Esophagus squamous epithelium (tissue), 5 donors: Measurements from ENCODE around the gene DPRX. TPM values are rescaled to one million over a fixed set of nuclear protein-coding genes. Genes with fewer than 3 reads are reported as not detected.

ENCODE experiments used
- DNase-seq: peaks from one replicate; lab custom pipeline; 2025; lab: John Stamatoyannopoulos, UW
- H3K27ac ChIP-seq, 4 donors: fragments of 200-600 bp; sonication (generic); one replicate each; pipeline ENCODE4 v1.5.1; 2016 to 2019; ENCODE audit warnings: mild to moderate bottlenecking in 1 of 4
- H3K27me3 ChIP-seq, 4 donors: fragments of 200-600 bp; sonication (generic); 1 replicate in 3 of 4; 2 replicates in 1 of 4; pipeline versions ENCODE4 v1.5.1 to v1.6.0; 2017 to 2021; ENCODE audit warnings: antibody characterized with exemption in 1 of 4
- H3K36me3 ChIP-seq, 3 donors: fragments of 200-600 bp; sonication (generic); one replicate each; pipeline ENCODE4 v1.5.1; 2016 to 2019
- H3K4me1 ChIP-seq, 3 donors: fragments of 200-600 bp; sonication (generic); one replicate each; pipeline ENCODE4 v1.5.1; 2017 to 2019
- H3K4me3 ChIP-seq, 4 donors: fragments of 200-600 bp; sonication (generic); 1 replicate in 3 of 4; 2 replicates in 1 of 4; pipeline ENCODE4 v1.5.1; 2016 to 2019; ENCODE audit warnings: mild to moderate bottlenecking in 2 of 4, moderate library complexity in 1 of 4
- H3K9me3 ChIP-seq, 3 donors: fragments of 200-600 bp; sonication (generic); one replicate each; pipeline ENCODE4 v1.5.1; 2016 to 2019
- CTCF ChIP-seq, 6 experiments: fragments of 450-650 bp in 4 of 6; fragments of 200-600 bp in 2 of 6; sonication (generic) in 2 of 6; IDR thresholded peaks; one replicate each; pipeline ENCODE4 v1.5.1; 2016 to 2019; ENCODE audit warnings: antibody characterized with exemption in 6 of 6, mild to moderate bottlenecking in 4 of 6, moderate library complexity in 4 of 6
- POLR2A ChIP-seq, 4 donors: fragments of 450-650 bp; IDR thresholded peaks; one replicate each; pipeline ENCODE4 v1.6.1; 2017; ENCODE audit warnings: antibody characterized with exemption in 4 of 4, mild to moderate bottlenecking in 4 of 4, moderate library complexity in 3 of 4
- WGBS, 2 donors: methylation state at CpG; one replicate each; pipeline ENCODE4 v1.1.5; 2018; 5-methylcytosine and 5-hydroxymethylcytosine counted together
- intact Hi-C: fragments of 100-400 bp; cut with DNase I; formaldehyde crosslinking; loops from one replicate; pipeline ENCODE4 v1.15.0; 2022
- total RNA-seq, 4 donors: library from RNA; depleted of rRNA; stranded (reverse); fragments of >200 nt; gene quantifications; one replicate each; pipeline ENCODE4 v1.1.0, GENCODE V29; 2016
- donor health status: DM: yes; HTN: yes; CAD: no.

The DPRX gene
- total RNA-seq, 4 donors from 2014 or later, result not detected

- 80 to 90% methylated on average over 2 to 4 of the region's 9 CpGs for WGBS, 2 donors
- no peaks in the 10 kb centered on the region for H3K27me3 ChIP-seq
- H3K36me3 ChIP-seq, result no peaks in the 10 kb centered on the region
- peaks cover 0 to 8% (median 0%) of the 10 kb centered on the region in 3 donors for H3K9me3 ChIP-seq
- no peak overlapping the region for H3K27ac ChIP-seq
- DNase-seq, result no peak
- TF ChIP-seq CTCF (IDR thresholded peaks at IDR 0.05), result no peak
- no peak for TF ChIP-seq POLR2A (IDR thresholded peaks at IDR 0.05)
- H3K4me1 ChIP-seq, result no peaks in the 10 kb centered on the region
- no peak overlapping the region for H3K4me3 ChIP-seq
- intact Hi-C loops, result no loop called here
Observed at GRCh38 chr19:53595510-53595867, 36.3 kb upstream of the DPRX start.

GRCh38 chr19:53596056-53596455 is 35.7 kb upstream of the DPRX start:
- no peaks in the 10 kb centered on the region for H3K27me3 ChIP-seq
- no peak overlapping the region for H3K4me3 ChIP-seq
- no peak for TF ChIP-seq POLR2A (IDR thresholded peaks at IDR 0.05)
- TF ChIP-seq CTCF (IDR thresholded peaks at IDR 0.05), result no peak
- H3K36me3 ChIP-seq, result no peaks in the 10 kb centered on the region
- no peak overlapping the region for H3K27ac ChIP-seq
- intact Hi-C loops, result no loop called here
- peaks cover 0 to 8% (median 0%) of the 10 kb centered on the region in 3 donors for H3K9me3 ChIP-seq
- H3K4me1 ChIP-seq, result no peaks in the 10 kb centered on the region
- no peak for DNase-seq
- WGBS, 2 donors, result 73 to 97% methylated on average over 3 to 9 of the region's 9 CpGs

DNA sequence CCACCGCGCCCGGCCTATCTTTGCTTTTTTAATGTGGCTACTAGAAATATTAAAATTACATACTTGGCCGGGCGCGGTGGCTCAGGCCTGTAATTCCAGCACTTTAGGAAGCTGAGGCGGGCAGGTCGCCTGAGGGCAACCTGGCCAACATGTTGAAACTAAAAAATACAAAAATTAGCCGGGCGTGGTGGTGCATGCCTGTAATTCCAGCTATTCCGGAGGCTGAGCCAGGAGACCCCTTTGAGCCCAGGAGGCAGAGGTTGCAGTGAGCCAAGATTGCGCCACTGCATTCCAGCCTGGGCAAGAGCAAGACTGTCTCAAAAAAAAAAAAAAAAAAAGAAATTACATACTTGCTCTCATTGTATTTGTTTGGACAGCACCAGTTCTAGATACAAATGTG is 34.8 kb upstream of the DPRX start:
- TF ChIP-seq CTCF (IDR thresholded peaks at IDR 0.05) (no peak), POLR2A (IDR thresholded peaks at IDR 0.05) (no peak)
- Histone ChIP-seq H3K9me3 (peaks cover 0 to 8% (median 0%) of the 10 kb centered on the region in 3 donors), H3K27ac (peak overlapping the region in 2 of 4 donors; percentile 19 to 33), H3K27me3 (no peaks in the 10 kb centered on the region), H3K36me3 (no peaks in the 10 kb centered on the region), H3K4me1 (no peaks in the 10 kb centered on the region), H3K4me3 (no peak overlapping the region)
- intact Hi-C loops, result no loop called here
- WGBS, 2 donors, result 38 to 53% methylated on average over 3 to 8 of the region's 12 CpGs
- DNase-seq, result no peak

- Histone ChIP-seq H3K4me3 (no peak overlapping the region), H3K27ac (no peak overlapping the region), H3K36me3 (no peaks in the 10 kb centered on the region), H3K4me1 (no peaks in the 10 kb centered on the region), H3K9me3 (peaks cover 0 to 12% (median 0%) of the 10 kb centered on the region in 3 donors), H3K27me3 (no peaks in the 10 kb centered on the region)
- no peak for DNase-seq
- no peak for TF ChIP-seq POLR2A (IDR thresholded peaks at IDR 0.05)
- no peak for TF ChIP-seq CTCF (IDR thresholded peaks at IDR 0.05)
- intact Hi-C loops, result no loop called here
- WGBS, 2 donors, result 58 to 62% methylated on average over 10 of the region's 10 CpGs
Observed at GRCh38 chr19:53598361-53598760, 33.4 kb upstream of the DPRX start.

DNA sequence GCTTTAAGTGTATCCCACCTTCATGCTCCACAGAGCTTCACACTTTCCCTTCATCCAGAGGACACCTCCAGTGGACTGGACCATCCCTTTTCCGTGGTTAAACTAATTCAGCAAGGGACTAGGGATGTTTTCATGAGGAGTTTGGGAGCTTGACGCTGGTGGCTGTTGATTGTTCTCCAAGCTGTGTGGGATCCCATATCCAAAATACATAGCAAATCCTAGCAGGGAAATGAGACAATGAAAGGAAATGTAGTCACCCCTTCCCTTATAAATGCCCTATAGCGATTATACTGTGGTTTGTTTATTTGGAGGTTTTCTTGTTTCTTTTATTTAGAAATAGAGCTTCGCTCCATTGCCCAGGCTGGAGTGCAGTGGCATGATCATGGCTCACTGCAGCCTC is 31.6 kb upstream of the DPRX start:
- 62 to 91% methylated on average over 4 of the region's 4 CpGs for WGBS, 2 donors
- H3K27ac ChIP-seq, result no peak overlapping the region
- peaks cover 0 to 4% (median 0%) of the 10 kb centered on the region in 3 donors for H3K9me3 ChIP-seq
- H3K4me3 ChIP-seq, result no peak overlapping the region
- no peak for DNase-seq
- intact Hi-C loops, result no loop called here
- no peaks in the 10 kb centered on the region for H3K27me3 ChIP-seq
- H3K36me3 ChIP-seq, result no peaks in the 10 kb centered on the region
- no peak for TF ChIP-seq CTCF (IDR thresholded peaks at IDR 0.05)
- TF ChIP-seq POLR2A (IDR thresholded peaks at IDR 0.05), result no peak
- no peaks in the 10 kb centered on the region for H3K4me1 ChIP-seq
